B cell (primary cell): Measurements from ENCODE around the gene IRAK4. TPM values are rescaled to one million over a fixed set of nuclear protein-coding genes. Genes with fewer than 3 reads are reported as not detected.

Experiments used
- ATAC-seq: fragments of 200-7000 bp; cut with Tn5 transposase; one replicate; pipeline ENCODE4 v1.10.0; 2021; ENCODE audit warnings: low read depth, mild to moderate bottlenecking, moderate number of reproducible peaks, moderate library complexity
- CTCF ChIA-PET: fragments of 350-600 bp; sonication (Branson Sonifier 250); formaldehyde crosslinking; loops from one replicate; lab custom pipeline; 2021; ENCODE audit warnings: antibody characterized with exemption, inconsistent platforms; lab: Charles Lee
- POLR2A ChIA-PET: fragments of 350-600 bp; sonication (Branson Sonifier 250); formaldehyde crosslinking; loops from one replicate; lab custom pipeline; 2021; ENCODE audit warnings: antibody characterized with exemption; lab: Charles Lee
- DNase-seq: peaks from one replicate; pipeline ENCODE4 v3.0.0; 2013
- H2AFZ ChIP-seq: 2 replicates; pipeline ENCODE4 v1.6.1; 2012; ENCODE audit warnings: mild to moderate bottlenecking, low read depth, low read length; ENCODE audit not compliant: insufficient read depth, poor library complexity, severe bottlenecking
- H3K27ac ChIP-seq, 2 donors: 1 replicate in 1 of 2; 2 replicates in 1 of 2; pipeline ENCODE4 v1.5.1; 2012 to 2013; ENCODE audit warnings: low read length in 2 of 2, mild to moderate bottlenecking in 2 of 2, moderate library complexity in 1 of 2
- H3K27me3 ChIP-seq, 4 experiments: fragments of 200-600 bp in 1 of 4; sonication (generic) in 1 of 4; replicated peaks in 1 of 4; 1 replicate in 2 of 4; 2 replicates in 2 of 4; pipeline versions ENCODE4 v1.6.1 to v1.7.0; 2013 to 2016; ENCODE audit warnings: low read length in 3 of 4, mild to moderate bottlenecking in 2 of 4, mixed read lengths in 1 of 4, moderate library complexity in 1 of 4; ENCODE audit not compliant: insufficient read depth in 4 of 4, control insufficient read depth in 3 of 4; ENCODE audit errors: control extremely low read depth in 1 of 4
- H3K36me3 ChIP-seq, 2 experiments: replicated peaks in 1 of 2; 1 replicate in 1 of 2; 2 replicates in 1 of 2; pipeline versions ENCODE4 v1.6.1 to v1.7.1; 2013; ENCODE audit warnings: low read length in 1 of 2; ENCODE audit not compliant: insufficient read depth in 2 of 2, control insufficient read depth in 1 of 2; ENCODE audit errors: control extremely low read depth in 1 of 2, extremely low read depth in 1 of 2
- H3K4me1 ChIP-seq, 2 donors: fragments of 200-600 bp in 1 of 2; sonication (generic) in 1 of 2; 1 replicate in 1 of 2; 2 replicates in 1 of 2; pipeline versions ENCODE4 v1.5.1 to v1.6.1; 2013 to 2017; ENCODE audit warnings: low read length in 2 of 2; ENCODE audit not compliant: control insufficient read depth in 2 of 2, insufficient read depth in 2 of 2
- H3K4me2 ChIP-seq: replicated peaks from 2 replicates; pipeline ENCODE3; 2012; ENCODE audit warnings: mild to moderate bottlenecking, low read depth, low read length; ENCODE audit not compliant: poor library complexity, severe bottlenecking
- H3K4me3 ChIP-seq, 5 experiments: fragments of 200-600 bp in 1 of 5; sonication (generic) in 1 of 5; 1 replicate in 3 of 5; 2 replicates in 2 of 5; pipeline versions ENCODE4 v1.5.1 to v1.7.0; 2011 to 2016; ENCODE audit warnings: low read length in 4 of 5, mild to moderate bottlenecking in 4 of 5, low read depth in 2 of 5, control low read depth in 1 of 5, moderate library complexity in 1 of 5; ENCODE audit not compliant: insufficient read depth in 1 of 5; ENCODE audit errors: control extremely low read depth in 1 of 5, extremely low read depth in 1 of 5
- H3K79me2 ChIP-seq: fragments of 200-600 bp; sonication (generic); one replicate; pipeline ENCODE4 v1.6.0; 2016; ENCODE audit warnings: low read length; ENCODE audit not compliant: control insufficient read depth, insufficient read depth
- H3K9ac ChIP-seq: fragments of 200-600 bp; sonication (generic); 2 replicates; pipeline ENCODE4 v1.6.1; 2017; ENCODE audit warnings: mild to moderate bottlenecking, low read length, moderate library complexity
- H3K9me3 ChIP-seq, 3 donors: one replicate each; pipeline versions ENCODE4 v1.6.1 to v1.7.1; 2013; ENCODE audit warnings: low read length in 2 of 3; ENCODE audit not compliant: control insufficient read depth in 2 of 3, insufficient read depth in 1 of 3; ENCODE audit errors: control extremely low read depth in 1 of 3
- H4K20me1 ChIP-seq: 2 replicates; pipeline ENCODE4 v1.6.0; 2012; ENCODE audit warnings: mild to moderate bottlenecking, low read length; ENCODE audit not compliant: insufficient read depth, control insufficient read depth, poor library complexity, severe bottlenecking
- H3K27ac Mint-ChIP-seq: one replicate; pipeline ENCODE4 v1.8.0; 2021; ENCODE audit warnings: mixed read lengths
- H3K27me3 Mint-ChIP-seq: one replicate; pipeline ENCODE4 v1.8.0; 2021; ENCODE audit warnings: mixed read lengths
- H3K4me1 Mint-ChIP-seq: one replicate; pipeline ENCODE4 v1.8.0; 2021; ENCODE audit warnings: mixed read lengths
- H3K4me3 Mint-ChIP-seq: one replicate; pipeline ENCODE4 v1.8.0; 2021; ENCODE audit warnings: mixed read lengths
- H3K9me3 Mint-ChIP-seq: one replicate; pipeline ENCODE4 v1.8.0; 2022; ENCODE audit warnings: mixed read lengths; ENCODE audit not compliant: insufficient read depth
- EZH2 ChIP-seq: IDR thresholded peaks from 2 replicates; pipeline ENCODE4 v1.6.1; 2012; ENCODE audit warnings: borderline replicate concordance, low read depth, mild to moderate bottlenecking, moderate library complexity, low read length; ENCODE audit not compliant: insufficient read depth, poor library complexity, severe bottlenecking
- WGBS: methylation state at CpG from one replicate; pipeline ENCODE4 v1.1.5; 2013; ENCODE audit warnings: missing lambda C conversion rate; ENCODE audit not compliant: insufficient coverage; 5-methylcytosine and 5-hydroxymethylcytosine counted together
- intact Hi-C: fragments of 100-400 bp; cut with micrococcal nuclease; formaldehyde crosslinking; loops from one replicate; pipeline ENCODE4 v1.10.0; 2022
- polyA plus RNA-seq: library from polyadenylated mRNA; depleted of rRNA; stranded (reverse); fragments of >200 nt; gene quantifications from 2 replicates; pipeline ENCODE4 v1.2.3, GENCODE V29; 2012
- total RNA-seq, 2 donors: library from RNA; stranded (reverse); fragments of 120-200 nt in 1 of 2; gene quantifications; 1 replicate in 1 of 2; 2 replicates in 1 of 2; pipeline versions ENCODE4 v1.2.3 to v1.2.4, GENCODE V29; 2013 to 2022
- TF ChIP-seq, protein P1 (sequence below): fragments of 200-600 bp; IDR thresholded peaks from one replicate; pipeline ENCODE4 v1.8.0; 2022; ENCODE audit warnings: antibody characterized with exemption, mild to moderate bottlenecking

IRAK4 gene
- total and polyA plus RNA-seq, 2 donors (not counting 1 experiment from before 2014, with no cell fraction given), result 36.4 to 47.0 TPM

DNA sequence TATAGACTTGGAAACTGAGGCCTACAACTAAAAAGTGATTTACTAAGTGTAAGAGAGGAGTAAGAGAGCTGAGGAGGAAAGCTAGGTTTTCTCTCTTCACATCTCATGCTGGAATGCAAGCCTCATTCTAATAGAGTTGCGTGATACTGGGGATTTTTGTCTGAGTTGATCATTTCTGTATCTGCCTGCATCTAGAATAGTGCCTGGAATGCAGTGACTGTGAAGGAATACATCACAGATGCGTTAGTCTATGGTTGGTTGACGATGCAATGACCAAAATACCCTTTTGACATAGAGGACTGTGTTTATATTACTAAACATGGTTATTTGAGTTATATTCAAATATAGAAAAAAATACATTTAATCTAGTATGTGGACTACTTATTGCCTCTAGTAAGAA is 67.9 kb downstream of the IRAK4 start:
- ChIA-PET CTCF (interaction anchor here (1.4 kb wide), 1 partner anchor 20 kb away, joined by 4 read pairs; no protein-coding TSS in a partner anchor), POLR2A (no interaction called here)
- Histone ChIP-seq H3K9ac (no peak overlapping the region), H3K9me3 (no peaks in the 10 kb centered on the region), H3K36me3 (no peaks in the 10 kb centered on the region), H3K4me2 (no peak overlapping the region), H3K4me1 (peaks cover 0 to 5% of the 10 kb centered on the region in 2 donors), H3K27ac (no peak overlapping the region), H3K27me3 (no peaks in the 10 kb centered on the region), H2AFZ (peak overlapping the region; percentile 5), H3K79me2 (no peaks in the 10 kb centered on the region), H4K20me1 (no peaks in the 10 kb centered on the region), H3K4me3 (no peak overlapping the region)
- no peaks in the 10 kb centered on the region for H3K27me3 Mint-ChIP-seq
- no peak for TF ChIP-seq EZH2
- TF ChIP-seq, protein P1, sequence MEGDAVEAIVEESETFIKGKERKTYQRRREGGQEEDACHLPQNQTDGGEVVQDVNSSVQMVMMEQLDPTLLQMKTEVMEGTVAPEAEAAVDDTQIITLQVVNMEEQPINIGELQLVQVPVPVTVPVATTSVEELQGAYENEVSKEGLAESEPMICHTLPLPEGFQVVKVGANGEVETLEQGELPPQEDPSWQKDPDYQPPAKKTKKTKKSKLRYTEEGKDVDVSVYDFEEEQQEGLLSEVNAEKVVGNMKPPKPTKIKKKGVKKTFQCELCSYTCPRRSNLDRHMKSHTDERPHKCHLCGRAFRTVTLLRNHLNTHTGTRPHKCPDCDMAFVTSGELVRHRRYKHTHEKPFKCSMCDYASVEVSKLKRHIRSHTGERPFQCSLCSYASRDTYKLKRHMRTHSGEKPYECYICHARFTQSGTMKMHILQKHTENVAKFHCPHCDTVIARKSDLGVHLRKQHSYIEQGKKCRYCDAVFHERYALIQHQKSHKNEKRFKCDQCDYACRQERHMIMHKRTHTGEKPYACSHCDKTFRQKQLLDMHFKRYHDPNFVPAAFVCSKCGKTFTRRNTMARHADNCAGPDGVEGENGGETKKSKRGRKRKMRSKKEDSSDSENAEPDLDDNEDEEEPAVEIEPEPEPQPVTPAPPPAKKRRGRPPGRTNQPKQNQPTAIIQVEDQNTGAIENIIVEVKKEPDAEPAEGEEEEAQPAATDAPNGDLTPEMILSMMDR, result no peak
- H3K9me3 Mint-ChIP-seq, result no peaks in the 10 kb centered on the region
- WGBS, result no CpG with 5 or more reads among the region's 3 CpGs
- peaks cover 8% of the 10 kb centered on the region for H3K4me1 Mint-ChIP-seq
- no peak overlapping the region for H3K27ac Mint-ChIP-seq
- no peak overlapping the region for H3K4me3 Mint-ChIP-seq
- intact Hi-C loops, result no loop called here
- ATAC-seq (no peak), DNase-seq (peak; percentile 21)

DNA sequence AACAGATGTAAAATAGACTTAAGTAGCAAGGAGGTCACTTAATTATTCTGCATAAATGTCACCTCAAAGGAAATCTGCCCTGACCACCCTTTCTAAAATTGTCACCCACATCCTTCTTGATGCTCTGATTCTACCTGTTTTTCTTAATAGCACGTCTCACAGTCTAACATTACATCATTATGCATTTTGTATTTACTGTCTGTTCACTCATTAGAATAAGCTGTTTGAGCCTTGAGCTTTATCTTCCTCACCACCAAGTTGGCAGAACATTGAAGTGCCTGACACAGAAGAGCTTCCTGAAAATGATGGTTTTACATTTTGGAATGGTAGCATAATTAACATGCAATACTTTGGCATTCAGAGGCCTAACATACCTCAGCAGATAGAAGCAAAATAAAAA is 68.3 kb downstream of the IRAK4 start:
- ChIA-PET CTCF (interaction anchor here (1.4 kb wide), 1 partner anchor 20 kb away, joined by 4 read pairs; no protein-coding TSS in a partner anchor), POLR2A (no interaction called here)
- intact Hi-C loops, result no loop called here
- Histone ChIP-seq H3K36me3 (no peaks in the 10 kb centered on the region), H3K4me2 (no peak overlapping the region), H3K79me2 (no peaks in the 10 kb centered on the region), H3K4me1 (peaks cover 0 to 5% of the 10 kb centered on the region in 2 donors), H3K27me3 (no peaks in the 10 kb centered on the region), H3K9me3 (no peaks in the 10 kb centered on the region), H2AFZ (no peak overlapping the region), H3K4me3 (no peak overlapping the region), H3K27ac (no peak overlapping the region), H3K9ac (no peak overlapping the region), H4K20me1 (no peaks in the 10 kb centered on the region)
- H3K27ac Mint-ChIP-seq, result no peak overlapping the region
- H3K4me1 Mint-ChIP-seq, result peaks cover 8% of the 10 kb centered on the region
- ATAC-seq (no peak), DNase-seq (peak; percentile 11)
- H3K9me3 Mint-ChIP-seq, result no peaks in the 10 kb centered on the region
- no peak overlapping the region for H3K4me3 Mint-ChIP-seq
- H3K27me3 Mint-ChIP-seq, result no peaks in the 10 kb centered on the region
- no CpG with 5 or more reads among the region's 1 CpG for WGBS
- TF ChIP-seq, protein P1, result no peak
- no peak for TF ChIP-seq EZH2
